Common myeloid progenitor, CD34-positive (primary cell): ENCODE measurements around the gene WAPL.
A peak's percentile ranks its signal among the peaks of the same experiment; 100 is the strongest.

ENCODE experiments used
- CTCF ChIA-PET: fragments of 350-600 bp; sonication (Branson Sonifier 250); formaldehyde crosslinking; loops from one replicate; lab custom pipeline; 2021; ENCODE audit warnings: antibody characterized with exemption; lab: Charles Lee
- POLR2A ChIA-PET: fragments of 350-600 bp; sonication (Branson Sonifier 250); formaldehyde crosslinking; loops from one replicate; lab custom pipeline; 2021; ENCODE audit warnings: antibody characterized with exemption; lab: Charles Lee
- DNase-seq, 3 donors: peaks; one replicate each; pipeline versions ENCODE4 v3.0.0 to v3.0.0-alpha.2; 2013
- H3K27ac ChIP-seq, 2 experiments: 1 replicate in 1 of 2; 2 replicates in 1 of 2; pipeline ENCODE4 v1.7.0; 2013; ENCODE audit warnings: inconsistent platforms in 2 of 2, low read length in 2 of 2, mild to moderate bottlenecking in 2 of 2, low read depth in 1 of 2, moderate library complexity in 1 of 2; ENCODE audit not compliant: severe bottlenecking in 2 of 2, insufficient read depth in 1 of 2, poor library complexity in 1 of 2
- H3K27me3 ChIP-seq, 5 experiments: replicated peaks in 2 of 5; 1 replicate in 3 of 5; 2 replicates in 2 of 5; pipeline versions ENCODE4 v1.6.1 to v1.7.0; 2013; ENCODE audit warnings: low read length in 4 of 5, mild to moderate bottlenecking in 2 of 5, moderate library complexity in 2 of 5, inconsistent platforms in 1 of 5; ENCODE audit not compliant: insufficient read depth in 5 of 5, control insufficient read depth in 4 of 5
- H3K36me3 ChIP-seq, 4 experiments: 1 replicate in 2 of 4; 2 replicates in 2 of 4; pipeline versions ENCODE4 v1.6.1 to v1.7.0; 2013; ENCODE audit warnings: low read length in 3 of 4, control low read depth in 1 of 4, mild to moderate bottlenecking in 1 of 4; ENCODE audit not compliant: control insufficient read depth in 4 of 4, insufficient read depth in 4 of 4
- H3K4me1 ChIP-seq, 4 experiments: 1 replicate in 3 of 4; 2 replicates in 1 of 4; pipeline versions ENCODE4 v1.6.1 to v1.7.1; 2013; ENCODE audit warnings: low read length in 3 of 4, mild to moderate bottlenecking in 3 of 4, control low read depth in 1 of 4, inconsistent platforms in 1 of 4, moderate library complexity in 1 of 4; ENCODE audit not compliant: control insufficient read depth in 4 of 4, insufficient read depth in 4 of 4; ENCODE audit errors: control extremely low read depth in 1 of 4
- H3K4me3 ChIP-seq, 7 experiments: 1 replicate in 4 of 7; 2 replicates in 3 of 7; pipeline versions ENCODE4 v1.5.1 to v1.7.0; 2013; ENCODE audit warnings: mild to moderate bottlenecking in 7 of 7, low read length in 6 of 7, moderate library complexity in 6 of 7, inconsistent platforms in 2 of 7, low read depth in 2 of 7, control low read depth in 1 of 7; ENCODE audit not compliant: insufficient read depth in 4 of 7, control insufficient read depth in 1 of 7; ENCODE audit errors: extremely low read depth in 1 of 7
- H3K9me3 ChIP-seq, 5 experiments: 1 replicate in 4 of 5; 2 replicates in 1 of 5; pipeline versions ENCODE4 v1.6.1 to v1.7.1; 2013; ENCODE audit warnings: low read length in 4 of 5, mild to moderate bottlenecking in 2 of 5, inconsistent platforms in 1 of 5, low read depth in 1 of 5, moderate library complexity in 1 of 5; ENCODE audit not compliant: control insufficient read depth in 4 of 5, insufficient read depth in 2 of 5; ENCODE audit errors: control extremely low read depth in 1 of 5
- WGBS: methylation state at CpG from one replicate; pipeline ENCODE4 v1.1.5; 2013; ENCODE audit not compliant: insufficient coverage; 5-methylcytosine and 5-hydroxymethylcytosine counted together

WAPL gene

GRCh38 chr10:86400705-86401587 is 120.6 kb downstream of the WAPL start:
- no peaks in the 10 kb centered on the region for H3K9me3 ChIP-seq
- POLR2A ChIA-PET: interaction anchor here (1.6 kb wide), 1 partner anchor 11 kb away, joined by 8 read pairs; no protein-coding TSS in a partner anchor
- peaks cover 0 to 28% (median 24%) of the 10 kb centered on the region in 4 experiments for H3K4me1 ChIP-seq
- WGBS: 0% methylated on average over 39 of the region's 76 CpGs
- H3K27ac ChIP-seq: no peak overlapping the region
- peak in 2 of 3 donors; percentile 55 to 72 for DNase-seq
- CTCF ChIA-PET: interaction anchor here (0.7 to 5.0 kb wide), 19 partner anchors 8 to 499 kb away, joined by 3 to 25 read pairs (median 4); no protein-coding TSS in a partner anchor
- H3K36me3 ChIP-seq: no peaks in the 10 kb centered on the region
- peaks cover 0 to 24% (median 5%) of the 10 kb centered on the region in 5 experiments for H3K27me3 ChIP-seq
- H3K4me3 ChIP-seq: peak overlapping the region; percentile 46 to 79 (median 72)

- POLR2A ChIA-PET: interaction anchor here (0.6 to 1.6 kb wide), 2 partner anchors 12 to 229 kb away, joined by 3 to 8 read pairs; no protein-coding TSS in a partner anchor
- CTCF ChIA-PET: interaction anchor here (0.5 to 5.0 kb wide), 19 partner anchors 9 to 500 kb away, joined by 3 to 25 read pairs (median 4); no protein-coding TSS in a partner anchor
- Histone ChIP-seq H3K4me1 (peaks cover 0 to 28% (median 24%) of the 10 kb centered on the region in 4 experiments), H3K27me3 (peaks cover 0 to 24% (median 5%) of the 10 kb centered on the region in 5 experiments), H3K36me3 (no peaks in the 10 kb centered on the region), H3K4me3 (peak overlapping the region; percentile 46 to 79 (median 72)), H3K27ac (no peak overlapping the region), H3K9me3 (no peaks in the 10 kb centered on the region)
- WGBS: under 1% methylated on average over 76 of the region's 90 CpGs
- DNase-seq: peak; percentile 94 to 96 (median 96)
Observed at GRCh38 chr10:86399879-86400704, 121.5 kb downstream of the WAPL start.

DNA sequence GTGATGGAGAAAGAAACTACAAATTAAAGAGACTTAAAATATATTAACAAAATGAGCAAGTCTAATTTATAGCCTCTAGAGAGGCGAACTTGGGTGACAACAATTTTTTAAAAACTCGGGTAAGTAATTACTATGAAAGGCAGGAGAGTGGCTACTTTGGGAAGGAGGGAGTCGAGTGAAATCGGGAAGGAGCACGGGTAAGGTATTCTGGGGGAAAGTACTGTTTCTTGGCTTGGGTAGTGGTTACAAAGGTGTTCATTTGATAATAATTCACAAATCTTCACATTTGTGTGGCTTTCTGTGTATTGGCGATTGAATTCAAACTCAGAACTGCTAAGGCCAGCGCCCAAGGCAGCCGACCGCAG is 122.1 kb downstream of the WAPL start:
- peaks cover 0 to 28% (median 24%) of the 10 kb centered on the region in 4 experiments for H3K4me1 ChIP-seq
- peak overlapping the region in 3 of 7 experiments; percentile 72 to 79 (median 74) for H3K4me3 ChIP-seq
- H3K36me3 ChIP-seq: no peaks in the 10 kb centered on the region
- peaks cover 0 to 24% (median 5%) of the 10 kb centered on the region in 5 experiments for H3K27me3 ChIP-seq
- WGBS: 84% methylated on average over 4 of the region's 9 CpGs
- ChIA-PET CTCF (interaction anchor here (0.5 to 5.0 kb wide), 14 partner anchors 12 to 500 kb away, joined by 3 to 25 read pairs (median 4); no protein-coding TSS in a partner anchor), POLR2A (interaction anchor here (0.6 to 1.6 kb wide), 2 partner anchors 12 to 229 kb away, joined by 3 to 8 read pairs; no protein-coding TSS in a partner anchor)
- H3K27ac ChIP-seq: no peak overlapping the region
- no peak for DNase-seq
- no peaks in the 10 kb centered on the region for H3K9me3 ChIP-seq

- Histone ChIP-seq H3K9me3 (no peaks in the 10 kb centered on the region), H3K4me1 (peaks cover 0 to 23% (median 22%) of the 10 kb centered on the region in 4 experiments), H3K27ac (no peak overlapping the region), H3K4me3 (no peak overlapping the region), H3K36me3 (no peaks in the 10 kb centered on the region), H3K27me3 (peaks cover 0 to 15% (median 4%) of the 10 kb centered on the region in 5 experiments)
- ChIA-PET POLR2A (no interaction called here), CTCF (interaction anchor here (1.7 to 5.0 kb wide), 2 partner anchors 10 kb away, joined by 7 to 25 read pairs; no protein-coding TSS in a partner anchor)
- no peak for DNase-seq
- 79% methylated on average over 6 of the region's 7 CpGs for WGBS
Observed at GRCh38 chr10:86397120-86397519, 124.5 kb downstream of the WAPL start.

DNA sequence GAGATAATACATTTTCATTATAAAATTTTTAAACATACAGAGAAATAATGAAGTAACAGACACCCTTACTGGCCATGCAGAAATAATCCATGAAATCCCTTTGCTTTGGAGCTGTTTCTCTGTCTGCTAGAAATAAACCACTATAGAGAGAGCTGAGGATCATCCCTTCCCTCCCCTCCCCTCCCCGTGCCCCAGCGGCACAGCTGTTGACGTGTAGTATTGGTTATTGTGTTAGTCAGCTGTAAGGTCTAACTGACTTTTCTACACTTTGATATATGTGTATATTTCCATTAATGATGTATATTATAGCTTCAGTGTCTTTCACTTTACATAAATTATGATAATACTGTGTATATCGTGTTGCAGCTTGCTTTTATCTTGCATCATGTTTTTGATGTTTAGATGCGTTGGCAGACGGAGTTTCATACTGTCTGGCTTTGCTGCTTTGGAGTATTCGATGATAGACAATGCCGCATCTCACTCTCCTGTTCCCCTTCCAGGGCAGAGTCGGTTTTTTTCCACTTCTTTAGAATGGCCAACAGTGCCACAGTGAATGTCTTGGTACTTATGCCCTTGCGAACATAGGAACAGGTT is 127.6 kb downstream of the WAPL start:
- H3K36me3 ChIP-seq: no peaks in the 10 kb centered on the region
- no peaks in the 10 kb centered on the region for H3K9me3 ChIP-seq
- ChIA-PET POLR2A (no interaction called here), CTCF (interaction anchor here (1.8 kb wide), 1 partner anchor 191 kb away, joined by 8 read pairs; no protein-coding TSS in a partner anchor)
- peaks cover 0 to 8% (median 7%) of the 10 kb centered on the region in 4 experiments for H3K4me1 ChIP-seq
- 87% methylated on average over 6 of the region's 10 CpGs for WGBS
- no peak overlapping the region for H3K4me3 ChIP-seq
- DNase-seq: no peak
- no peak overlapping the region for H3K27ac ChIP-seq
- H3K27me3 ChIP-seq: peaks cover 0 to 22% (median 15%) of the 10 kb centered on the region in 5 experiments

DNA sequence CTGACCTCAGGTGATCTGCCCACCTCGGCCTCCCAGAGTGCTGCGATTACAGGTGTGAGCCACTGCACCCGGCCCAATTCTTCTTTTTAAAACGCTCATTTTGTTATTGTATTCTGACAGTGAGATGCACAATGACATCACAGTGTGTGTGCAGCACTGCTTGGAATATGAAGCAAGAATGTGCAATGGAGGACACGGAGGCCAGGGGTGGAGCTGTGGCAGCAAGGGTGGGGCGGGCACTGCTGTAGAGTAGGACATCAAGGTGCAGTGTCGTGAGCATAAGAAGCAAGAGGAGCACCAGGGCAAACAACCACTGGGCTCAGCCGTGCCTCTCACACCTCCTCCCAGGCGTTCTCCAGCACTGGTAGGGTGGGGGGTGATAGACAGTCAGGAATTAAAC is 128.2 kb downstream of the WAPL start:
- H3K4me1 ChIP-seq: peaks cover 0 to 8% (median 7%) of the 10 kb centered on the region in 4 experiments
- no peak overlapping the region for H3K27ac ChIP-seq
- no peaks in the 10 kb centered on the region for H3K9me3 ChIP-seq
- ChIA-PET CTCF (interaction anchor here (1.8 kb wide), 1 partner anchor 192 kb away, joined by 8 read pairs; no protein-coding TSS in a partner anchor), POLR2A (no interaction called here)
- peaks cover 0 to 26% (median 17%) of the 10 kb centered on the region in 5 experiments for H3K27me3 ChIP-seq
- 98% methylated on average over 4 of the region's 9 CpGs for WGBS
- no peak for DNase-seq
- no peaks in the 10 kb centered on the region for H3K36me3 ChIP-seq
- H3K4me3 ChIP-seq: no peak overlapping the region
